GM12801 (cell line): ENCODE results near the gene NAA80.

Source experiments
- CTCF ChIP-seq: IDR thresholded peaks from one replicate; pipeline ENCODE4 v1.5.1; 2011; ENCODE audit warnings: control low read depth; ENCODE audit not compliant: insufficient read length; ENCODE audit errors: extremely low read depth

Gene NAA80

GRCh38 chr3:50321336-50322114, 22.3 kb upstream of the NAA80 start:
- no peak for TF ChIP-seq CTCF

- TF ChIP-seq CTCF, result no peak
Observed at GRCh38 chr3:50320853-50321335, 21.7 kb upstream of the NAA80 start.

DNA sequence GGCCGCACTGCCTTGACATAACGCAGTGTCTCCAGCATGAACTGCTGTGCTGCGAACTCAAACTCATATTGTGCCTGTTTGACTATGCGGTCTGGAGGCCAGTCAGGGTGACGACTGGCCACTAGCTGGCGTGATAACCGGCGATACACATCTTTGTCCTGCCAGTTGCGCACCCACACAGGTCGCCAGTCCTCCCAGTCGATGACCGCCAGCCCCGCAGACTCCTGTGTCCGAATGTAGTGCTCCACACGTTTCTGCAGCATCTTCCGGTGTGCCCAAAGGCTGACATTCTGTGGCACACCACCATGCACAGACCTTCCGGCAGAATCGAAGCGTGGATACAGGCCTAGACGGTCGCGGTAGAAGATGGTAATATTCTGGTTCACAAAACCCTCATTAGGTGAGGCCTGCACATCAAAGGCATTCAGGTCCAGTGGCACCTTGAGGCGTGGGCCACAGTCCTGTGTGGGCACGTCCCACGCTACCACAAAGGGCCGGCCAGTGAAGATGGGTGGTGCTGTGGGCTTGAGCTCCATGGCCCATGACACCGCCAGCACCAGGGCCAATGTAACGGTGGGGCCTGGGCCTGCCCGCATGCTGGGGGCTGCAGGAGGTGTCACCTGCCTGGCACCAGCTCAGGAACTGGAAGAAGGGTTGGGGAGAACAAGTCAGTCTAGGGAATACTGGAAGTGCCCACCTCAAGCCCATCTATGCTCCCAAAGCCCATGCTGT, 20.9 kb upstream of the NAA80 start:
- TF ChIP-seq CTCF, result no peak

GRCh38 chr3:50319181-50319893, 20.1 kb upstream of the NAA80 start:
- no peak for TF ChIP-seq CTCF

- no peak for TF ChIP-seq CTCF
Observed at GRCh38 chr3:50318615-50319014, 19.4 kb upstream of the NAA80 start.

DNA sequence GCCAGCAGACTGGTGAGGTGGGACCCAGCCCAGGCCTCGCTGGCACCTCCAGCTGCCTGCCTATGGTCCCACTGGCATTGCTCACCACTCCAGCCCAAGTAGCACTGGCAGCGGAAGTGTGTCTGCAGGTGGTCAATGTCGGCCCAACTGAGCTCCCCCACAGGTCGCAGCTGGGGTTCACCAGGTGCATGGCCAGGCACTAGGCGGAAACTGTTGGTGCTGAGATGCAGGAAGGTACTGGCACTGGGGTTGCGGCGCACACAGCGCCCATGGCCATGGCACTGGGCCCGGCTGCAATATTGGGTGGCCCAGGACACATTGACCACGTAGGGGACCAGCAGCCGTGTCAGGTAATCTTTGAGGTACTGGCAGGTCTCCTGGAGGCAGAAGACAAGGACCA, 19.0 kb upstream of the NAA80 start:
- no peak for TF ChIP-seq CTCF

DNA sequence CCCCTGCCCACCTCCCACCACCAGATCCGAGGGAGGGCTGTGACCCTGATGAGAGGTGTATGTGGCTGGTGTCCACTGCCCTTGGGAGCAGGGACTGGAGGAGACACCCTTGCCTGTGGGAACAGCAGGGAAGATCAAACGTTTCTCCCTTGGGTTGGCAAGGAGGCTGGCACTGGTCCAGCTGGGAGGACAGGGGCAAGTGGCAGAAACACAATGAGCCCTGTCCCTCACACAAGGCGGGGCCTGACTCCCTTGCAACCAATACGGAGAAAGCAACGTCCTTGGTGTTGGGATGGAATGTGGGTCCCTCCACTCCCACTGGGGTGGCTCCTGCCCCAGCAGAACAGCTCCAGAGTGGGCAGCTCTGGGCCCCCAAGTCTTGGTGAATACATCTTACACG, 18.1 kb upstream of the NAA80 start:
- no peak for TF ChIP-seq CTCF
